ENCODE data around the gene EPHB4.

Gene EPHB4

GRCh38 chr7:100799037-100799896 lies 28.1 kb downstream of the EPHB4 start (continued):
- TF ChIP-seq ZBTB11 (tag by site-specific recombination; conservative IDR thresholded peaks at IDR 0.05; ENCODE audit: low read depth), result no peak
- TF ChIP-seq ZNF248 (tag by site-specific recombination; IDR thresholded peaks at IDR 0.05), result no peak
- peak; percentile 54 for TF ChIP-seq GLIS2 (tag by site-specific recombination; IDR thresholded peaks at IDR 0.05)
- peak; percentile 78 for TF ChIP-seq PRDM1 (tag by site-specific recombination; IDR thresholded peaks at IDR 0.05)
- 0 out of 2 replicates have a peak, but pooled peaks have one; percentile 44 for TF ChIP-seq ZNF645 (tag by site-specific recombination; IDR thresholded peaks at IDR 0.05)
- no peak for TF ChIP-seq ZNF610 (tag by site-specific recombination; IDR thresholded peaks at IDR 0.05; ENCODE audit: borderline replicate concordance)
- no peak for TF ChIP-seq ZNF280C (tag by site-specific recombination; IDR thresholded peaks at IDR 0.05)
- peak; percentile 10; the same call in 1 of the 2 replicates for TF ChIP-seq ZNF398 (tag by site-specific recombination; IDR thresholded peaks at IDR 0.05)
- TF ChIP-seq ZNF449 (tag by site-specific recombination; IDR thresholded peaks at IDR 0.05), result peak; percentile 79
- TF ChIP-seq SP2 (tag by site-specific recombination; IDR thresholded peaks at IDR 0.05), result no peak
- TF ChIP-seq ZNF580 (tag by site-specific recombination; IDR thresholded peaks at IDR 0.05), result 0 out of 2 replicates have a peak, but pooled peaks have one; percentile 44
- peak; percentile 62 for TF ChIP-seq ZNF654 (tag by site-specific recombination; IDR thresholded peaks at IDR 0.05; ENCODE audit: low read depth)
- TF ChIP-seq ZNF473 (tag by site-specific recombination; IDR thresholded peaks at IDR 0.05), result 0 out of 2 replicates have a peak, but pooled peaks have one; percentile 63
- TF ChIP-seq CTCF (tag by site-specific recombination; IDR thresholded peaks at IDR 0.05), result peak; percentile 79
- TF ChIP-seq PATZ1 (tag by site-specific recombination; IDR thresholded peaks at IDR 0.05), result peak; percentile 33; the same call in 1 of the 2 replicates
- TF ChIP-seq ZNF366 (tag by site-specific recombination; conservative IDR thresholded peaks at IDR 0.05), result peak; percentile 100
- no peak for TF ChIP-seq HOXD13 (CRISPR knock-in tag; IDR thresholded peaks at IDR 0.05; ENCODE audit: borderline replicate concordance)
- TF ChIP-seq ZNF626 (tag by site-specific recombination; IDR thresholded peaks at IDR 0.05), result no peak
